Neural cell (in vitro differentiated cells): ENCODE data around the gene PTK7.

ENCODE experiments used
- EP300 ChIP-seq: fragments of 450-650 bp; conservative IDR thresholded peaks from 2 replicates; pipeline ENCODE4 v1.6.1; 2014; ENCODE audit warnings: antibody characterized with exemption, mild to moderate bottlenecking, moderate library complexity; ENCODE audit not compliant: poor library complexity, severe bottlenecking
- EZH2 ChIP-seq: fragments of 200-600, 300-800 bp; shearing (Covaris generic), sonication (generic); IDR thresholded peaks from 2 replicates; pipeline ENCODE4 v1.6.1; 2014; ENCODE audit warnings: antibody characterized with exemption, low read length, borderline replicate concordance, mild to moderate bottlenecking; ENCODE audit not compliant: insufficient read depth, poor library complexity, severe bottlenecking
- MXI1 ChIP-seq: fragments of 450-650 bp; conservative IDR thresholded peaks from 2 replicates; pipeline ENCODE4 v1.6.1; 2014; ENCODE audit warnings: antibody characterized with exemption, mild to moderate bottlenecking; ENCODE audit not compliant: poor library complexity, severe bottlenecking
- REST ChIP-seq: IDR thresholded peaks from 2 replicates; pipeline ENCODE4 v1.6.1; 2012; ENCODE audit warnings: borderline replicate concordance
- SMC3 ChIP-seq: fragments of 450-650 bp; conservative IDR thresholded peaks from 2 replicates; pipeline ENCODE4 v1.6.1; 2014; ENCODE audit warnings: antibody characterized with exemption, mild to moderate bottlenecking, moderate library complexity; ENCODE audit not compliant: poor library complexity
- TF ChIP-seq, protein P1 (sequence below): fragments of 450-650 bp; IDR thresholded peaks from 2 replicates; pipeline ENCODE4 v1.5.1; 2014; ENCODE audit warnings: antibody characterized with exemption, mild to moderate bottlenecking, moderate library complexity; ENCODE audit not compliant: poor library complexity, severe bottlenecking

GRCh38 chr6:43060034-43060754, 15.9 kb upstream of the PTK7 start:
- TF ChIP-seq, protein P1, sequence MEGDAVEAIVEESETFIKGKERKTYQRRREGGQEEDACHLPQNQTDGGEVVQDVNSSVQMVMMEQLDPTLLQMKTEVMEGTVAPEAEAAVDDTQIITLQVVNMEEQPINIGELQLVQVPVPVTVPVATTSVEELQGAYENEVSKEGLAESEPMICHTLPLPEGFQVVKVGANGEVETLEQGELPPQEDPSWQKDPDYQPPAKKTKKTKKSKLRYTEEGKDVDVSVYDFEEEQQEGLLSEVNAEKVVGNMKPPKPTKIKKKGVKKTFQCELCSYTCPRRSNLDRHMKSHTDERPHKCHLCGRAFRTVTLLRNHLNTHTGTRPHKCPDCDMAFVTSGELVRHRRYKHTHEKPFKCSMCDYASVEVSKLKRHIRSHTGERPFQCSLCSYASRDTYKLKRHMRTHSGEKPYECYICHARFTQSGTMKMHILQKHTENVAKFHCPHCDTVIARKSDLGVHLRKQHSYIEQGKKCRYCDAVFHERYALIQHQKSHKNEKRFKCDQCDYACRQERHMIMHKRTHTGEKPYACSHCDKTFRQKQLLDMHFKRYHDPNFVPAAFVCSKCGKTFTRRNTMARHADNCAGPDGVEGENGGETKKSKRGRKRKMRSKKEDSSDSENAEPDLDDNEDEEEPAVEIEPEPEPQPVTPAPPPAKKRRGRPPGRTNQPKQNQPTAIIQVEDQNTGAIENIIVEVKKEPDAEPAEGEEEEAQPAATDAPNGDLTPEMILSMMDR: no peak
- TF ChIP-seq EZH2 (no peak), MXI1 (no peak), EP300 (no peak), SMC3 (no peak), REST (no peak)
